Stimulated activated CD4-positive, alpha-beta T cell treated with anti-CD3 and anti-CD28 coated beads, Interleukin-4, amount 100 ng/mL, for 1 hour (primary cell): ENCODE results near the gene B4GALT4.
"Not testable (repeated sequence)": the region's sequence is repeated elsewhere in the genome, so short reads cannot be mapped to it uniquely, and the experiment has no call there.

Experiments
- DNase-seq: peaks from one replicate; pipeline ENCODE4 v3.0.0-alpha.2; 2020

The B4GALT4 gene

DNA sequence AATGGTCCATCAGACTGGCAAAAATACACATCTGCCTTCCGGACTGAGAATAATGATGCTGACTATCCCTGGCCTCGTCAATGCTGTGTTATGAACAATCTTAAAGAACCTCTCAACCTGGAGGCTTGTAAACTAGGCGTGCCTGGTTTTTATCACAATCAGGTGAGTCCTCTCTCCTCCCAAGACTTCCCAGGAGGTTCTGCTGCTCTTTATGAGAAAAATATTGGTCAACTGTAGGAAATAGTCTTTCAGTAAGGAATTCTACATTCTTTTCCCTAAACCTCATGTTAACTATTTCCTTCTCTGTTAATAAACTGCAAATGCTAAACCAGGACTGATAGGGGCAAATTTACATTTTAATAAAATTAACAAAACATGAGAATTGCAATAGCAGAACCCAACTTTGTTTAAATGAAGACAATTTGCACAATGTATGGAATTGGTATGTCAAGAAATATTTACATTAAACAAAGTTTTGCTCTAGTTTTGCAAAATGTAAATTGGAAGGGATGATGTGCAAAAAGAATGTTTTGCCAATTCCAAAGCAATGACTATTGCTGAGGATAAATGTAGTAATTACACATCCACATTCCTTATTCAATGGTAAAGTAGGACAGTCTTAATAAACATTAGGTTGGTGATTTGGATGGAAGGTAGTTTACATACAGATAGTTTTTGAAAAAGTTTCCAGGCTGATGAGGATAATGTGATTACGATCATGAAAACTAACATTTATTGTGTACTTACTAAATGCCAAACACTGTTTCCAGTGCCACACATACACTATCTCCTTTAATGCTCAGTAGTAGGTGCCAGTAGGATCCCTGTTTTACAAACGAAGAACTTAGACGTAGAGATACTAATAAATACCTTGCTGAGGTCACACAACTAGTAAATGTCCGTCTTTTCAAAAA is 46.2 kb downstream of the B4GALT4 start:
- no peak for DNase-seq

GRCh38 chr3:119191800-119192199 is 48.9 kb downstream of the B4GALT4 start:
- no peak for DNase-seq

- no peak for DNase-seq
Observed at GRCh38 chr3:119187266-119187665, 53.4 kb downstream of the B4GALT4 start.

DNA sequence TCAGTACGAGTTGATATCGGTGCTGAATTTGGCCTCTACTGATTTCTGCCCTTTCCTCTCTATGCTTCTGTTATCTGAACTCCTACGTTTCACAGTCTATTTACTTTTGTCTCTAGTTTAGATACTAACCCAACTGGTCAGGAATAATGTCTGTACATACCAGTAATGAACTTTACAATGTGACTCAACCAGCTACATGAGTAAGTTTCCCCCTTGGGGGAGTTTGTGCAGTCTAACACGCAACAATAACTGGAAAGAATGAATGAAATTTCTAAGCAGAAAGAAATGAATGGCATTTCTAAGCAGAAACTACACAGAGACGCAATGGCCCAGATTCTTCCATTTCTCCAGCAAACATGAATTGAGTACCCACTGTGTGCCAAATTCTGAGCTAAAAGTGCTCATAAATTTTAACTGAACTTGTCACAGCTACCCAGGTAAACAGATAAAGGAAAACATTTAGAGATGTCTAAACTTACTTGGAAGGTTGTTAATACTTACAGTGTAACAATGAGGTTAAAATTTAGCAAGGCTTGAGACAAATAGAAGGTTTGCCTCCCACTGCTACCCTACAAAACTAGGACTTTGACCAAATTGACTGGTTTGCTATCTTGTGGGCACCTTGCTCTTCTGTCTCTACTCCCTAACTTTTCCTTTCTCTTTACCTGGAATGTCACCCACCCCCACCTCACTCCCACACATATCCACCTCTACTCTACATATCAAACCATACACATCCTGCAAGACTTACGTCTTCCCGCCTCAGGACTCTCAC is 55.7 kb downstream of the B4GALT4 start:
- no peak for DNase-seq

GRCh38 chr3:119184111-119184510 is 56.6 kb downstream of the B4GALT4 start:
- no peak for DNase-seq

DNA sequence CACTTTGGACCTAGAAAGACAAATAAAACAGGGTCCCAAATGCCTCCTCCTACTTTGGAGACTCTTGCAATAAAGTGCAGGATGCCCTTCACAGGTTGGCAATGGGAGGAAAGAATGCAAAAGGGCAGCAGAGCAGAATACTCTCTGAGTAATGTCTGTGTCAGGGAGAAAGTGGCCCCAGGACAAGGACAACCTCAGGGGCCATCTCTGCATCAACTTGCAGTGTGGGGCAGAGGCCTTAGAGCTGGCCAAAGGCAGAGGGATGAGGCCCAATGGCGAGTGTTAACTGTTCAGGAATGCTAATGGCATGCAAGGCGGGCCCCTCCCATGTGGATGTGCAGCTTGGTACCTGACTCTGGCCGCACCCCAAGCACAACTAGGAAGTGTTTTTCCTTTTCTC is 58.9 kb downstream of the B4GALT4 start:
- no peak for DNase-seq

GRCh38 chr3:119177321-119177720 is 63.4 kb downstream of the B4GALT4 start:
- DNase-seq, result no peak

- no peak for DNase-seq
Observed at GRCh38 chr3:119176778-119177177, 63.9 kb downstream of the B4GALT4 start.

GRCh38 chr3:119175872-119176756 is 64.6 kb downstream of the B4GALT4 start:
- no peak for DNase-seq

GRCh38 chr3:119173325-119173724 is 67.4 kb downstream of the B4GALT4 start, which contains the start of gene UPK1B:
UPK1B (plus strand) TSS chr3:119173598; CDS start chr3:119186742, 13,144 bp downstream.
- no peak for DNase-seq

DNA sequence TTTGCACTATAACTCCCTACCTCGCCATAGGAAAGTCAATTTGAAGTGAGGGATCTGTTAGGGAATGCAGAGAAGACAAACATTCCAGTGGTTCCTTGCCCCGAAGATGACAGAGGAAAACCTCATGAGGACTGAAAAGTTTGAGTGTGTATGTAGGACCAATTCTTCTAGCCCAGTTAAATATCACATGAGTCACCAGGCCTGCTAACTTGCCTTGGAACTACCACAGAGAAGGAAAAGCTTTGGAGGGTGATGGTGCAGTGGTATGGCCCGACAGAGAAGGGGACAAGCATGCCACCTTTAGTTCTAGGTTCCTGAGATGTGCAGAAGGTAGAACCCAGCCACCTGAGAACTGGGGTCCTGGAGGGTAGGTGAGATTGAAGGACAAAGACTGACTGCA is 69.9 kb downstream of the B4GALT4 start:
- DNase-seq, result no peak

- DNase-seq, result not testable (repeated sequence)
Observed at GRCh38 chr3:119164745-119165144, 75.9 kb downstream of the B4GALT4 start.
